ENCODE results near the gene STXBP1. TPM values are rescaled to one million over a fixed set of nuclear protein-coding genes. Genes with fewer than 3 reads are reported as not detected.
A peak's percentile ranks its signal among the peaks of the same experiment; 100 is the strongest.

STXBP1 gene
- total RNA-seq, 1 experiment from 2014 or later: 44.0 TPM

DNA sequence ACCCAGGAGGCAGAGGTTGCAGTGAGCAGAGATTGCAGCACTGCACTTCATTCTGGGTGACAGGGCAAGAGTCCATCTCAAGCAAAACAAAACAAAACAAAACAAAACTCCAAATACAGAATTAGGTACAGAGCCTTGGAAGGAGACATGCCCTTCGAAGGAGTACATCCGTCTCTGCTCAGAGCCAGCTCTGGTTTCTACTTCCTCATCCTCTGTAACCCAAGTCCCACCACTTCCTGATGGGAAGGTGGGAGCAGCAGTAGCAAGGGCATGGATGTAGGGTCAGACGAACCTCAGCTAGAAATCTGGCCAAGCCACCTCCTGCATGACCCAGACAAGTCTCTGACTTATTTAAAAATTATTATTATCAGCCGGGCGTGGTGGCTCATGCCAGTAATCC lies 16.5 kb upstream of the STXBP1 start:
- DNase-seq: no peak
- intact Hi-C loops (cut with micrococcal nuclease; ENCODE audit: unreplicated experiment): loop anchor here (10.0 kb wide), 1 partner anchor 651 kb away; no protein-coding TSS in a partner anchor
- POLR2A ChIA-PET (ENCODE audit: unreplicated experiment): interaction anchor here (0.6 kb wide), 1 partner anchor 127 kb away, joined by 4 read pairs; no protein-coding TSS in a partner anchor
- Histone ChIP-seq H3K9me3 (ENCODE audit: insufficient read depth, low read depth) (no peaks in the 10 kb centered on the region), H3K36me3 (ENCODE audit: low read depth) (no peaks in the 10 kb centered on the region), H4K20me1 (ENCODE audit: insufficient read depth) (no peaks in the 10 kb centered on the region), H3K4me3 (no peak overlapping the region), H3K27ac (no peak overlapping the region), H3K4me1 (replicated peaks; ENCODE audit: insufficient read depth) (peaks cover 13% of the 10 kb centered on the region), H3F3A (ENCODE audit: insufficient read depth, low read depth) (peaks cover 16% of the 10 kb centered on the region; the same call in 1 of the 2 replicates), H3K9me2 (ENCODE audit: insufficient read depth) (no peaks in the 10 kb centered on the region), H3K4me2 (no peak overlapping the region), H2AFZ (no peak overlapping the region), H3K27me3 (ENCODE audit: insufficient read depth, low read depth) (no peaks in the 10 kb centered on the region), H3K79me2 (ENCODE audit: low read depth) (no peaks in the 10 kb centered on the region)
- no TSS peak for BruUV-seq (replicated peaks)
- CTCF ChIA-PET: no interaction called here
- TF ChIP-seq, protein P1, sequence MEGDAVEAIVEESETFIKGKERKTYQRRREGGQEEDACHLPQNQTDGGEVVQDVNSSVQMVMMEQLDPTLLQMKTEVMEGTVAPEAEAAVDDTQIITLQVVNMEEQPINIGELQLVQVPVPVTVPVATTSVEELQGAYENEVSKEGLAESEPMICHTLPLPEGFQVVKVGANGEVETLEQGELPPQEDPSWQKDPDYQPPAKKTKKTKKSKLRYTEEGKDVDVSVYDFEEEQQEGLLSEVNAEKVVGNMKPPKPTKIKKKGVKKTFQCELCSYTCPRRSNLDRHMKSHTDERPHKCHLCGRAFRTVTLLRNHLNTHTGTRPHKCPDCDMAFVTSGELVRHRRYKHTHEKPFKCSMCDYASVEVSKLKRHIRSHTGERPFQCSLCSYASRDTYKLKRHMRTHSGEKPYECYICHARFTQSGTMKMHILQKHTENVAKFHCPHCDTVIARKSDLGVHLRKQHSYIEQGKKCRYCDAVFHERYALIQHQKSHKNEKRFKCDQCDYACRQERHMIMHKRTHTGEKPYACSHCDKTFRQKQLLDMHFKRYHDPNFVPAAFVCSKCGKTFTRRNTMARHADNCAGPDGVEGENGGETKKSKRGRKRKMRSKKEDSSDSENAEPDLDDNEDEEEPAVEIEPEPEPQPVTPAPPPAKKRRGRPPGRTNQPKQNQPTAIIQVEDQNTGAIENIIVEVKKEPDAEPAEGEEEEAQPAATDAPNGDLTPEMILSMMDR (conservative IDR thresholded peaks at IDR 0.05): no peak
- TF ChIP-seq EZH2 (IDR thresholded peaks at IDR 0.05; ENCODE audit: low read depth): no peak

DNA sequence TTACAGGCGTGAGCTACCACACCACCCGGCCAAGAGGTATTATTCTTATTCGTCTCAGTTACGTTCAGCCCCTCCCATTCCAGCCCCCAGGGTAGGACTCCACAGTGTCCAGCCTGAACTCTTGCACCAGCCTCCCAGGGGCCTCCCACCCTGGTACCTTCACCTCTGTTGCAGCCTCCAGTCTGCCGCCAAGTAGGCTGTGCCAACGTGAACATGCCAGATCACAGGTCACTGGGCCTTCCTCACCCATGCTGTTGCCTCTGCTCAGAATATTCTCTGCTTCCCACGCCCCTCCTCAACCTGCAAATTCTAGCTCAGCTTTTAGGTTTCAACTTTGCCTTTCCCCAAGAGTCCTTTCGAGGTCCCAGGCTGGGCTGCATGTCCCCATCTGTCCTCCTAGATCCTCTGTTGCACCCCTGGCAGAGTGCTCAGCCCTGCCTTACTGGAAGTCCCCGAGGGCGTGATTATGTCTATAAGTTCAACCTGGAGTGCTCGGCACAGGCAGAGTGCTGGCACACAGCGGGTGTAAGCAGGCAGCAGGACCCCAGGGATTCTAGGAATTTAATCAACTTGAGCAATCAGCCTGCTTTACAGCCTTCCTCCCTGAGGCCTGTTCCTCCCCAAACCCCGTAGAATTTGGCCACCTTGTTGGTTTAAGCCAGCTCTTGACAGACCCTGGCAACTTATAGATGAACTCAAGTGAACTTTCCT lies 13.1 kb upstream of the STXBP1 start:
- CTCF ChIA-PET: no interaction called here
- BruUV-seq (replicated peaks): no TSS peak
- Histone ChIP-seq H3K4me2 (peak overlapping the region; percentile 8; the same call in 1 of the 2 replicates), H3K36me3 (ENCODE audit: low read depth) (no peaks in the 10 kb centered on the region), H3K9me2 (ENCODE audit: insufficient read depth) (no peaks in the 10 kb centered on the region), H3K4me1 (replicated peaks; ENCODE audit: insufficient read depth) (peaks cover 13% of the 10 kb centered on the region), H3F3A (ENCODE audit: insufficient read depth, low read depth) (peaks cover 16% of the 10 kb centered on the region; the same call in 1 of the 2 replicates), H4K20me1 (ENCODE audit: insufficient read depth) (no peaks in the 10 kb centered on the region), H3K9me3 (ENCODE audit: insufficient read depth, low read depth) (no peaks in the 10 kb centered on the region), H2AFZ (no peak overlapping the region), H3K27me3 (ENCODE audit: insufficient read depth, low read depth) (no peaks in the 10 kb centered on the region), H3K79me2 (ENCODE audit: low read depth) (no peaks in the 10 kb centered on the region), H3K27ac (no peak overlapping the region), H3K4me3 (no peak overlapping the region)
- intact Hi-C loops (cut with micrococcal nuclease; ENCODE audit: unreplicated experiment): loop anchor here (10.0 kb wide), 1 partner anchor 654 kb away; no protein-coding TSS in a partner anchor
- POLR2A ChIA-PET (ENCODE audit: unreplicated experiment): interaction anchor here (0.6 kb wide), 1 partner anchor 791 kb away, joined by 4 read pairs; no protein-coding TSS in a partner anchor
- TF ChIP-seq EZH2 (IDR thresholded peaks at IDR 0.05; ENCODE audit: low read depth): no peak
- TF ChIP-seq, protein P1 (conservative IDR thresholded peaks at IDR 0.05): no peak
- DNase-seq: peak; percentile 26 to 48

DNA sequence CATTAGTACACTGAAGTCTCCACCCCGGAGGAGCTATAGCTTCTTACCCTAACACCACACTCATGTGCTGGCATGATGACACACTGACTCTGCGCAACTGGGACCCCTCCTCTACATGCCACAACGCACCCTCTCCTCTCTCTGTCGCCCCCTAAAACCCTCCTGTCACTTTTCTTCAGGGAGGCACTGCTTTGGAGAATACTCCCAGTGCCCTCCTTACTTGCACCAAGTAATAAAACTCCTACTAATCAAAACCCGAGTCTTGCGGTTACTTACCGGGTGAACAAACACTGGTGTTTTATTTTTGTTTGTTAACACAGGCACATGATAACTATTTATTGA lies 12.6 kb upstream of the STXBP1 start:
- no peaks in the 10 kb centered on the region for H4K20me1 ChIP-seq (ENCODE audit: insufficient read depth)
- no peak for DNase-seq
- intact Hi-C loops (cut with micrococcal nuclease; ENCODE audit: unreplicated experiment): loop anchor here (10.0 kb wide), 1 partner anchor 655 kb away; no protein-coding TSS in a partner anchor
- no peaks in the 10 kb centered on the region for H3K79me2 ChIP-seq (ENCODE audit: low read depth)
- TF ChIP-seq EZH2 (IDR thresholded peaks at IDR 0.05; ENCODE audit: low read depth): no peak
- TF ChIP-seq, protein P1 (conservative IDR thresholded peaks at IDR 0.05): no peak
- no peak overlapping the region for H2AFZ ChIP-seq
- ChIA-PET CTCF (no interaction called here), POLR2A (ENCODE audit: unreplicated experiment) (interaction anchor here (0.6 kb wide), 1 partner anchor 792 kb away, joined by 4 read pairs; no protein-coding TSS in a partner anchor)
- H3F3A ChIP-seq (ENCODE audit: insufficient read depth, low read depth): peaks cover 16% of the 10 kb centered on the region; the same call in 1 of the 2 replicates
- BruUV-seq (replicated peaks): no TSS peak
- no peaks in the 10 kb centered on the region for H3K9me2 ChIP-seq (ENCODE audit: insufficient read depth)
- no peak overlapping the region for H3K4me3 ChIP-seq
- H3K4me2 ChIP-seq: peak overlapping the region; percentile 8; the same call in 1 of the 2 replicates
- peaks cover 13% of the 10 kb centered on the region for H3K4me1 ChIP-seq (replicated peaks; ENCODE audit: insufficient read depth)
- no peaks in the 10 kb centered on the region for H3K9me3 ChIP-seq (ENCODE audit: insufficient read depth, low read depth)
- no peak overlapping the region for H3K27ac ChIP-seq
- H3K36me3 ChIP-seq (ENCODE audit: low read depth): no peaks in the 10 kb centered on the region
- no peaks in the 10 kb centered on the region for H3K27me3 ChIP-seq (ENCODE audit: insufficient read depth, low read depth)
